Measurements from ENCODE around the gene CD69. TPM values are rescaled to one million over a fixed set of nuclear protein-coding genes. Genes with fewer than 3 reads are reported as not detected.

Gene CD69
- total RNA-seq, 4 donors from 2014 or later, result 0.93 to 2.7 (median 1.7) TPM

GRCh38 chr12:9786726-9787717, 26.3 kb upstream of the CD69 start:
- 74% methylated on average over 6 of the region's 6 CpGs for WGBS
- H3K4me1 ChIP-seq, result no peaks in the 10 kb centered on the region
- no peaks in the 10 kb centered on the region for H3K9me3 ChIP-seq
- no peak overlapping the region for H3K27ac ChIP-seq
- no peak for DNase-seq (ENCODE audit: low spot score in 2 of 2)
- H3K4me3 ChIP-seq, result no peak overlapping the region
- H3K36me3 ChIP-seq, result no peaks in the 10 kb centered on the region
- no peaks in the 10 kb centered on the region for H3K27me3 ChIP-seq
- TF ChIP-seq POLR2AphosphoS5 (IDR thresholded peaks at IDR 0.05), result no peak
- no peak for TF ChIP-seq POLR2A (IDR thresholded peaks at IDR 0.05)
- TF ChIP-seq EP300 (IDR thresholded peaks at IDR 0.05), result no peak
- TF ChIP-seq CTCF (IDR thresholded peaks at IDR 0.05), result no peak

GRCh38 chr12:9784816-9785215, 24.1 kb upstream of the CD69 start:
- no peaks in the 10 kb centered on the region for H3K27me3 ChIP-seq
- WGBS, result 59% methylated on average over 3 of the region's 3 CpGs
- H3K27ac ChIP-seq, result no peak overlapping the region
- TF ChIP-seq POLR2A (IDR thresholded peaks at IDR 0.05) (no peak), EP300 (IDR thresholded peaks at IDR 0.05) (no peak), POLR2AphosphoS5 (IDR thresholded peaks at IDR 0.05) (no peak), CTCF (IDR thresholded peaks at IDR 0.05) (no peak)
- no peaks in the 10 kb centered on the region for H3K4me1 ChIP-seq
- no peaks in the 10 kb centered on the region for H3K9me3 ChIP-seq
- H3K4me3 ChIP-seq, result no peak overlapping the region
- DNase-seq (ENCODE audit: low spot score in 2 of 2), result no peak
- no peaks in the 10 kb centered on the region for H3K36me3 ChIP-seq

- Histone ChIP-seq H3K9me3 (no peaks in the 10 kb centered on the region), H3K27me3 (no peaks in the 10 kb centered on the region), H3K4me1 (no peaks in the 10 kb centered on the region), H3K27ac (no peak overlapping the region), H3K36me3 (no peaks in the 10 kb centered on the region), H3K4me3 (no peak overlapping the region)
- DNase-seq (ENCODE audit: low spot score in 2 of 2), result no peak
- no peak for TF ChIP-seq POLR2A (IDR thresholded peaks at IDR 0.05)
- no peak for TF ChIP-seq CTCF (IDR thresholded peaks at IDR 0.05)
- no peak for TF ChIP-seq POLR2AphosphoS5 (IDR thresholded peaks at IDR 0.05)
- no peak for TF ChIP-seq EP300 (IDR thresholded peaks at IDR 0.05)
- WGBS, result 75% methylated on average over 2 of the region's 2 CpGs
Observed at GRCh38 chr12:9784326-9784725, 23.6 kb upstream of the CD69 start.

GRCh38 chr12:9782547-9783382, 22.1 kb upstream of the CD69 start:
- H3K27me3 ChIP-seq, result no peaks in the 10 kb centered on the region
- WGBS, result 68% methylated on average over 7 of the region's 7 CpGs
- H3K27ac ChIP-seq, result no peak overlapping the region
- DNase-seq (ENCODE audit: low spot score in 2 of 2), result no peak
- no peaks in the 10 kb centered on the region for H3K4me1 ChIP-seq
- TF ChIP-seq EP300 (IDR thresholded peaks at IDR 0.05), result no peak
- no peak for TF ChIP-seq POLR2AphosphoS5 (IDR thresholded peaks at IDR 0.05)
- TF ChIP-seq POLR2A (IDR thresholded peaks at IDR 0.05), result no peak
- no peak for TF ChIP-seq CTCF (IDR thresholded peaks at IDR 0.05)
- no peaks in the 10 kb centered on the region for H3K36me3 ChIP-seq
- no peaks in the 10 kb centered on the region for H3K9me3 ChIP-seq
- no peak overlapping the region for H3K4me3 ChIP-seq

- Histone ChIP-seq H3K9me3 (no peaks in the 10 kb centered on the region), H3K4me1 (no peaks in the 10 kb centered on the region), H3K36me3 (no peaks in the 10 kb centered on the region), H3K27ac (no peak overlapping the region), H3K27me3 (no peaks in the 10 kb centered on the region), H3K4me3 (no peak overlapping the region)
- no peak for TF ChIP-seq EP300 (IDR thresholded peaks at IDR 0.05)
- TF ChIP-seq POLR2AphosphoS5 (IDR thresholded peaks at IDR 0.05), result no peak
- TF ChIP-seq CTCF (IDR thresholded peaks at IDR 0.05), result no peak
- TF ChIP-seq POLR2A (IDR thresholded peaks at IDR 0.05), result no peak
- 79% methylated on average over 2 of the region's 2 CpGs for WGBS
- no peak for DNase-seq (ENCODE audit: low spot score in 2 of 2)
Observed at GRCh38 chr12:9781360-9781759, 20.7 kb upstream of the CD69 start.
